ENCODE measurements around the gene CDC42EP3.

CDC42EP3 gene

GRCh38 chr2:37664231-37664643, 7.2 kb downstream of the CDC42EP3 start:
- no peaks in the 10 kb centered on the region for H3K36me3 ChIP-seq (ENCODE audit: control insufficient read depth, insufficient read depth, low read length)
- H3K4me3 ChIP-seq (ENCODE audit: low read length) = no peak overlapping the region
- H3K27me3 ChIP-seq (ENCODE audit: control insufficient read depth, insufficient read depth, low read length) = no peaks in the 10 kb centered on the region
- no peaks in the 10 kb centered on the region for H3K9me3 ChIP-seq (ENCODE audit: control insufficient read depth, low read length)
- peaks cover 11% of the 10 kb centered on the region for H3K4me1 ChIP-seq (ENCODE audit: control insufficient read depth, insufficient read depth, low read length)
- H3K9ac ChIP-seq (ENCODE audit: low read length) = no peak overlapping the region

DNA sequence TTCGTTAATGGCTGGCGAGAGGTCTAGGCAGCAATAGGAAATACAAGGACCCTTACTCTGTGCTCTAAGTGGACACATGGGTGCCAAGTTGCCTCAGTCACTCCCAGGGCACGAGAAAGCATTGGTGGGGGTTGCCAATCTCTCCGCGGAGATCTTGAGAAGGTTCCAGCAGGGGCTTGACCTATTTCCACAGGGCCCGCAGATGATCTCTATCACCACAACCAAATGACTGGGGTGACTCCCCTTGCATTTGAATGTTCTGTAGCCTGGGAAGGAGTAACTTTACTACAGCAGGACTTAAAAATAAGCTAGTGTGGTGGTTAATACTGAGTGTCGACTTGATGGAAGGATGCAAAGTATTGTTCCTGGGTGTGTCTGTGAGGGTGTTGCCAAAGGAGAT, 8.1 kb downstream of the CDC42EP3 start:
- H3K27me3 ChIP-seq (ENCODE audit: control insufficient read depth, insufficient read depth, low read length) = no peaks in the 10 kb centered on the region
- H3K36me3 ChIP-seq (ENCODE audit: control insufficient read depth, insufficient read depth, low read length) = no peaks in the 10 kb centered on the region
- H3K9me3 ChIP-seq (ENCODE audit: control insufficient read depth, low read length) = no peaks in the 10 kb centered on the region
- H3K9ac ChIP-seq (ENCODE audit: low read length) = no peak overlapping the region
- peaks cover 19% of the 10 kb centered on the region for H3K4me1 ChIP-seq (ENCODE audit: control insufficient read depth, insufficient read depth, low read length)
- H3K4me3 ChIP-seq (ENCODE audit: low read length) = no peak overlapping the region

DNA sequence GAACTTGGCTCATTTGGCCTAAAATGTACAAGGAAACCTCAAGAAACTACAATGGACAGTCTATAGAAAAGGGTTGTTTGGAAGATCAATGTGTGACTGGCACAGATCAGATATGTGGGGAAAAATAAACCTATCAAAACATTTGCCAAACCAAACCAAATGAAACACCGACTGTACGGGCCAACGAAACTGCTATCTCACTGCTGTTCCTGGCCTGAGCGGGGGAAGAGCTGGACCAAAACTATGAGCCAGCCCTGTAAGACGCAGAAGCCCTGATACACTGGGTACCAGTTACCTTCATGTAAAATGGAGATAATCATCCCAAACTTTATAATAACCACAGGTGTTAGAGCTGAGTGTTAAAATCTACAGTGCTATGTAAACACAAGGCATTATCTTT, 11.7 kb downstream of the CDC42EP3 start:
- Histone ChIP-seq H3K4me1 (ENCODE audit: control insufficient read depth, insufficient read depth, low read length) (peaks cover 19% of the 10 kb centered on the region), H3K4me3 (ENCODE audit: low read length) (no peak overlapping the region)

DNA sequence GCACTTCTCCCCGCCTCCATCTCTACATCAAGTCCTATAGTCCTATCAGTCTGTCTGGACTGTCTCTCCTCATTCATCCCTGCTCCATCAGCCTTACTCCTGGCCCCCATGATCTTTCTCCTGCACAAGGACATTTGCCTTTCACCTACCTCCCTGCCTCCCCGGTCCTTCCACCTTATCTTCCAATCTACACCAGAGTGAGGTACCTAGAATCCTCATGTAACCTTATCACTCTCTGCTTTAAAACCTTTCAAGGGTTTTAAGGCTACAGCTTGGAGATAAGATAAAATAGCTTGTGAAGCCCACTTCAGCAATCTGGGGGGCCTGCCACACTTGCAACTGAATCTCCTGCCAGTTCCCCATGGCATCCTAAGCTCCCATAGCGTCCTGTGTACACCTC, 12.8 kb downstream of the CDC42EP3 start:
- Histone ChIP-seq H3K36me3 (ENCODE audit: control insufficient read depth, insufficient read depth, low read length) (no peaks in the 10 kb centered on the region), H3K9me3 (ENCODE audit: control insufficient read depth, low read length) (no peaks in the 10 kb centered on the region), H3K27me3 (ENCODE audit: control insufficient read depth, insufficient read depth, low read length) (no peaks in the 10 kb centered on the region), H3K4me1 (ENCODE audit: control insufficient read depth, insufficient read depth, low read length) (peaks cover 24% of the 10 kb centered on the region), H3K4me3 (ENCODE audit: low read length) (no peak overlapping the region), H3K9ac (ENCODE audit: low read length) (no peak overlapping the region)

More for the DNA sequence above, 11.7 kb downstream of the CDC42EP3 start:
- Histone ChIP-seq H3K9ac (ENCODE audit: low read length) (no peak overlapping the region), H3K36me3 (ENCODE audit: control insufficient read depth, insufficient read depth, low read length) (no peaks in the 10 kb centered on the region), H3K9me3 (ENCODE audit: control insufficient read depth, low read length) (no peaks in the 10 kb centered on the region), H3K27me3 (ENCODE audit: control insufficient read depth, insufficient read depth, low read length) (no peaks in the 10 kb centered on the region)

- Histone ChIP-seq H3K4me1 (ENCODE audit: control insufficient read depth, insufficient read depth, low read length) (peaks cover 25% of the 10 kb centered on the region), H3K27me3 (ENCODE audit: control insufficient read depth, insufficient read depth, low read length) (no peaks in the 10 kb centered on the region)
These were observed 14.0 kb downstream of the CDC42EP3 start for GRCh38 chr2:37657471-37657870.

DNA sequence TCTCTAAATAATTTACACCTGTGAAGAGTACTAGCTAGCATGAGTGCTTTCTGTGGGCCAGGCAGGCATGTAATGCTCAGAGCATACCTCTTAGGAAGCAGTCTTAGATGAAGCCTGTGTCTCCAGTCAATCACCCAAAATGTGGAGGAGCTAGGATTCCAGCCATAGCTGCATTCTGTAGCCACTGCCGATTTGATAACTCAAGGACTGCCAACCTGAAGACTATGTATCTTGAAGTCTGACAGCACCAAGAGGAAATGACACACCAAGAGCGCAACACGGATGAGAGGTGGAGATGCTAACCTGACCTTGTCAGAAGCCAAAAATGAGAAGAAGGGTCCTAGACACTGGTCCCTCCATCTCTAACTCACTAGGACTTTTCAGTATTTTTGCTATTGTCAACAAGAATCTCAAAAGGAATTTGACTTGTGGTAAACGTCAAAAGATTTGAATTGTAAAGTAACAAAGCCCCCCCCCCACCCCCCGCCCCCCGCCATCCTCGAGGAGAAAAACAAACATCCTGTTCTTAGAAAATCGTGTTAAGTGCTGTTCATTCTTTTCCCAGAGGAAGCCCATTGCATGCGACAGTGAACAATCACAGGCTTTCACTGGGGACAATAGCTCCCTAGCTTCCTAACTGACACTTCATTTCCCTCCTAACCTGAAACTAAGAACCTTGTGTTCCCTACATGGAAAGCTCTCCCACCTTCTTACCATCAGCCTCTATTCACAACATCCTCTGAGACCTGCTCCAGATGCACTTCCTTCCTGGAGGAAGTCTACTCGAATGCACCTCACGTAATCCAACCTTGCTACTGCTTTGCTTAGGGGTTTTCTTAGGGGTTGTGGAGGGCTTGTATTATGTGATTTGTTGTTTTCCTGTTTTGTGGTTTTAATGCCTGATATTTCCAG, 14.7 kb downstream of the CDC42EP3 start:
- Histone ChIP-seq H3K9me3 (ENCODE audit: control insufficient read depth, low read length) (no peaks in the 10 kb centered on the region), H3K4me1 (ENCODE audit: control insufficient read depth, insufficient read depth, low read length) (peaks cover 29% of the 10 kb centered on the region), H3K9ac (ENCODE audit: low read length) (no peak overlapping the region), H3K36me3 (ENCODE audit: control insufficient read depth, insufficient read depth, low read length) (no peaks in the 10 kb centered on the region), H3K4me3 (ENCODE audit: low read length) (no peak overlapping the region), H3K27me3 (ENCODE audit: control insufficient read depth, insufficient read depth, low read length) (no peaks in the 10 kb centered on the region)

More at GRCh38 chr2:37657471-37657870, 14.0 kb downstream of the CDC42EP3 start:
- Histone ChIP-seq H3K4me3 (ENCODE audit: low read length) (no peak overlapping the region), H3K9me3 (ENCODE audit: control insufficient read depth, low read length) (no peaks in the 10 kb centered on the region), H3K9ac (ENCODE audit: low read length) (no peak overlapping the region), H3K36me3 (ENCODE audit: control insufficient read depth, insufficient read depth, low read length) (no peaks in the 10 kb centered on the region)

- no peaks in the 10 kb centered on the region for H3K27me3 ChIP-seq (ENCODE audit: control insufficient read depth, insufficient read depth, low read length)
- H3K4me3 ChIP-seq (ENCODE audit: low read length) = no peak overlapping the region
- no peak overlapping the region for H3K9ac ChIP-seq (ENCODE audit: low read length)
- peaks cover 27% of the 10 kb centered on the region for H3K4me1 ChIP-seq (ENCODE audit: control insufficient read depth, insufficient read depth, low read length)
- H3K36me3 ChIP-seq (ENCODE audit: control insufficient read depth, insufficient read depth, low read length) = no peaks in the 10 kb centered on the region
- H3K9me3 ChIP-seq (ENCODE audit: control insufficient read depth, low read length) = no peaks in the 10 kb centered on the region
These were observed 16.3 kb downstream of the CDC42EP3 start for GRCh38 chr2:37654932-37655841.

GRCh38 chr2:37654419-37654818, 17.0 kb downstream of the CDC42EP3 start:
- Histone ChIP-seq H3K36me3 (ENCODE audit: control insufficient read depth, insufficient read depth, low read length) (no peaks in the 10 kb centered on the region), H3K27me3 (ENCODE audit: control insufficient read depth, insufficient read depth, low read length) (no peaks in the 10 kb centered on the region), H3K9ac (ENCODE audit: low read length) (no peak overlapping the region), H3K9me3 (ENCODE audit: control insufficient read depth, low read length) (no peaks in the 10 kb centered on the region), H3K4me3 (ENCODE audit: low read length) (no peak overlapping the region), H3K4me1 (ENCODE audit: control insufficient read depth, insufficient read depth, low read length) (peaks cover 20% of the 10 kb centered on the region)

DNA sequence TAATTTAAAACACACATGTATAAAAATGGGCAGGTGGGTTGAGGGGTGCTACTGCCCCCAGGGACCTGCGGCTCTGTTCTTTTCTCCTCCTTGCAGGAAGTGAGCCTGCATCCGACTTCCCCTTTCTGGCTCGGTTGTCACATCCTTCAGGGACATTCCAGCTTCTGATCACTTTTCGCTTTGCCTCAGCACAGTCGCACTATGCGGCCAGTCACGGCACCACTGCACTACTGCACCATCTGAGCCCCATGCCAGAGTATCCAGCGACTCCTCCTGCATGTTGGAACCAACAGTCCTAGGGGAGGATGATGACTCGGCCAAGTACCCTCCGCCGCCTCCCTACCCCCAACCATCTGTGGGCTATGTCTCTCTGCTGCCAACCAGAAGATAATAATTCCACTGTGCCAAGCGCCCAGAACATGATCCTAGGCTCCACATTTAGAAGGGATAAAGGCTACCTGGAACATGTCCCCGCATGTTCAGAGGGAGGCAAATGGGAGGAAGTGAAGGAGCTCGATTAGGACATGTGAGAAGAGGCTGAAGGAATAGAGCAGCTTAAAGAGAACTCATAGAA, 17.6 kb downstream of the CDC42EP3 start:
- Histone ChIP-seq H3K9me3 (ENCODE audit: control insufficient read depth, low read length) (no peaks in the 10 kb centered on the region), H3K9ac (ENCODE audit: low read length) (no peak overlapping the region), H3K4me1 (ENCODE audit: control insufficient read depth, insufficient read depth, low read length) (peaks cover 15% of the 10 kb centered on the region), H3K36me3 (ENCODE audit: control insufficient read depth, insufficient read depth, low read length) (no peaks in the 10 kb centered on the region), H3K27me3 (ENCODE audit: control insufficient read depth, insufficient read depth, low read length) (no peaks in the 10 kb centered on the region), H3K4me3 (ENCODE audit: low read length) (no peak overlapping the region)

GRCh38 chr2:37653093-37653492, 18.3 kb downstream of the CDC42EP3 start:
- Histone ChIP-seq H3K4me3 (ENCODE audit: low read length) (no peak overlapping the region), H3K27me3 (ENCODE audit: control insufficient read depth, insufficient read depth, low read length) (no peaks in the 10 kb centered on the region), H3K4me1 (ENCODE audit: control insufficient read depth, insufficient read depth, low read length) (peaks cover 10% of the 10 kb centered on the region), H3K36me3 (ENCODE audit: control insufficient read depth, insufficient read depth, low read length) (no peaks in the 10 kb centered on the region), H3K9me3 (ENCODE audit: control insufficient read depth, low read length) (no peaks in the 10 kb centered on the region), H3K9ac (ENCODE audit: low read length) (no peak overlapping the region)

DNA sequence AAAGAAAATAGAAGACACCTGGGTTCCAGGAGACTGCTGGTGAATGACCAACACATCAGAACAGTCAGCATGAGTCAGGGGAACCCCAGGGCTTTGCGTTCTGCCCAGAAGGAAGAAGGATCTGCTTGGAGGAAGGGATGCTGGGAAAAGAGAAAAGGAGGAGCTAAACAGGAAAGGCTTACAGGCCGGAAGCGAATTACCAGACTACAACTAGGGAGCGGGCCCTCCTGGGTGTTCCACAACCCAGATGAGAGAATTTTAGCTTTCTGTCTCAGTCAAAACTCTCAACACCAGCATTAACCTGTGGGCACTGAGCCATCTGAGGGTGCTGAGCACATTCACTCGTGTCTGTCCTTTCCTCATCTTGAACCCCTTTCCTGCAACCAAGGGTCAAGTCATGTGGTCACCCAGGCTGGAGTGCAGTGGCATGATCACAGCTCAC, 19.2 kb downstream of the CDC42EP3 start:
- no peaks in the 10 kb centered on the region for H3K27me3 ChIP-seq (ENCODE audit: control insufficient read depth, insufficient read depth, low read length)
- no peaks in the 10 kb centered on the region for H3K36me3 ChIP-seq (ENCODE audit: control insufficient read depth, insufficient read depth, low read length)
- H3K9me3 ChIP-seq (ENCODE audit: control insufficient read depth, low read length) = no peaks in the 10 kb centered on the region
- H3K4me1 ChIP-seq (ENCODE audit: control insufficient read depth, insufficient read depth, low read length) = peaks cover 10% of the 10 kb centered on the region
- H3K9ac ChIP-seq (ENCODE audit: low read length) = no peak overlapping the region
- no peak overlapping the region for H3K4me3 ChIP-seq (ENCODE audit: low read length)
